Activated CD4-positive, alpha-beta T cell treated with anti-CD3 and anti-CD28 coated beads, Interleukin-2, amount 10 ng/mL, durations not matched to agents 24 days and 14 days (primary cell): ENCODE results near the gene FANCM. TPM values are rescaled to one million over a fixed set of nuclear protein-coding genes. Genes with fewer than 3 reads are reported as not detected.
A peak's percentile ranks its signal among the peaks of the same experiment; 100 is the strongest.
"Not testable (repeated sequence)": the region's sequence is repeated elsewhere in the genome, so short reads cannot be mapped to it uniquely, and the experiment has no call there.

Source experiments
- DNase-seq: peaks from one replicate; pipeline ENCODE4 v3.0.0; 2022
- H3K27ac Mint-ChIP-seq: one replicate; pipeline ENCODE4 v1.8.0; 2022; ENCODE audit warnings: mild to moderate bottlenecking, mixed read lengths
- H3K27me3 Mint-ChIP-seq: one replicate; pipeline ENCODE4 v1.8.0; 2022; ENCODE audit warnings: mixed read lengths
- H3K36me3 Mint-ChIP-seq: one replicate; pipeline ENCODE4 v1.8.0; 2022; ENCODE audit warnings: low read depth, mild to moderate bottlenecking, mixed read lengths
- H3K4me1 Mint-ChIP-seq: one replicate; pipeline ENCODE4 v1.8.0; 2021; ENCODE audit warnings: mixed read lengths
- H3K4me3 Mint-ChIP-seq: one replicate; pipeline ENCODE4 v1.8.0; 2022; ENCODE audit warnings: mild to moderate bottlenecking, moderate library complexity, mixed read lengths
- H3K9me3 Mint-ChIP-seq: one replicate; pipeline ENCODE4 v1.8.0; 2021; ENCODE audit warnings: mixed read lengths
- intact Hi-C: fragments of 100-400 bp; cut with micrococcal nuclease; formaldehyde crosslinking; loops from one replicate; pipeline ENCODE4 v1.15.1; 2023
- total RNA-seq: library from RNA; stranded (reverse); gene quantifications from 2 replicates; pipeline ENCODE4 v1.2.3, GENCODE V29; 2022

FANCM gene
- total RNA-seq, 1 donor from 2014 or later: 21.0 TPM

DNA sequence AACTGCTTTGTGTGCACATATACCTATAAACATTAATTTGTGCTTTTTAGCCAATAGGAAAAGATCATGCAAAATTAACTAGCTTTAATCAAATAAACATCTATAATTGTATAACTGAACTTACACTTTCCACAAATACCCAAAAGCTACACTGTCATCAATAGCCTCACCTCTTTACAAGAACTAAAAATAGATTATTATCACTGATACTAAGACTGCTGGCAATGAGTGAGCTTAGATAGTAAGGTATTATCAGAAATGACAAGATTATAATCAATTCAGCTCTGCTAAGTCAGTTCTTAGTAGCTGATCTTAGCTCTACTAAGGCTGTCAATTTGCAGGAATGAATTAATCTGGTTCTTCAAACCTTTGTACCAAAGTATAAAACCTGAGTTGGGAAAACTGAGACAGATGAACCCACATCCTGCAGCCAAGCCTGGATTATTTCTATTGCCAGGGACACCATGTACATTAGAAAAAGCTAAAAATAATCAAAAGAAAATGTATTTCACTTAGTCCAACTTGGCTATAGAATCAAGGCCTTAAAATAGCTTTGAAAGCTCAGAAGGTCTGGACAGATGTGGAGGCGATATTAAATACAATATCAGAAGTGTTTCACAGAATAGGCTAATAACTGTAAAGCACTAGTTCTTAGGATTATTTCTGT is 6.6 kb upstream of the FANCM start:
- Mint-ChIP-seq H3K27me3 (no peaks in the 10 kb centered on the region), H3K4me1 (peaks cover 17% of the 10 kb centered on the region), H3K36me3 (peaks cover 16% of the 10 kb centered on the region), H3K27ac (no peak overlapping the region), H3K9me3 (no peaks in the 10 kb centered on the region), H3K4me3 (no peak overlapping the region)
- no peak for DNase-seq
- intact Hi-C loops: no loop called here

DNA sequence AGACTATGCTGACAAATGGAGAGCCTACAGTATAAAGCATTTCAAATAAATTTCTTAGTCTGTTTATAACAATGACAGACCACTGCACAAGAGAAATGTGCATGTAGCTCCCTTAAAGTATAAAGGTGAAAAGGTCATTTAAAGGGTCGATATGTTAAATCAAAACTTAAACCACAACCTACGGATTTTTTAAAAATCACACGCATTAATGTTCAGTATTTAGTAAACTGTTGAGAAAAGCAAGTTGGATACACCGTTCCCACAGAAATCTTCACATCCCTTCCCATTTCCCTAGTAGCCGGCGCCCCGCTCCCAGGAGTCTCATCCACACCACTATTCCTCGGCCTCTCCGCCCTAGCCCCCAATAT is 2.1 kb upstream of the FANCM start:
- no peaks in the 10 kb centered on the region for H3K9me3 Mint-ChIP-seq
- no peaks in the 10 kb centered on the region for H3K27me3 Mint-ChIP-seq
- no peak for DNase-seq
- intact Hi-C loops: loop anchor here (1.0 to 2.0 kb wide), 7 partner anchors 19 to 236 kb away; partner anchors contain the start of genes KLHL28 and PRPF39
- H3K27ac Mint-ChIP-seq: peak overlapping the region; percentile 96
- peaks cover 7% of the 10 kb centered on the region for H3K36me3 Mint-ChIP-seq
- peaks cover 25% of the 10 kb centered on the region for H3K4me1 Mint-ChIP-seq
- H3K4me3 Mint-ChIP-seq: peak overlapping the region; percentile 98

DNA sequence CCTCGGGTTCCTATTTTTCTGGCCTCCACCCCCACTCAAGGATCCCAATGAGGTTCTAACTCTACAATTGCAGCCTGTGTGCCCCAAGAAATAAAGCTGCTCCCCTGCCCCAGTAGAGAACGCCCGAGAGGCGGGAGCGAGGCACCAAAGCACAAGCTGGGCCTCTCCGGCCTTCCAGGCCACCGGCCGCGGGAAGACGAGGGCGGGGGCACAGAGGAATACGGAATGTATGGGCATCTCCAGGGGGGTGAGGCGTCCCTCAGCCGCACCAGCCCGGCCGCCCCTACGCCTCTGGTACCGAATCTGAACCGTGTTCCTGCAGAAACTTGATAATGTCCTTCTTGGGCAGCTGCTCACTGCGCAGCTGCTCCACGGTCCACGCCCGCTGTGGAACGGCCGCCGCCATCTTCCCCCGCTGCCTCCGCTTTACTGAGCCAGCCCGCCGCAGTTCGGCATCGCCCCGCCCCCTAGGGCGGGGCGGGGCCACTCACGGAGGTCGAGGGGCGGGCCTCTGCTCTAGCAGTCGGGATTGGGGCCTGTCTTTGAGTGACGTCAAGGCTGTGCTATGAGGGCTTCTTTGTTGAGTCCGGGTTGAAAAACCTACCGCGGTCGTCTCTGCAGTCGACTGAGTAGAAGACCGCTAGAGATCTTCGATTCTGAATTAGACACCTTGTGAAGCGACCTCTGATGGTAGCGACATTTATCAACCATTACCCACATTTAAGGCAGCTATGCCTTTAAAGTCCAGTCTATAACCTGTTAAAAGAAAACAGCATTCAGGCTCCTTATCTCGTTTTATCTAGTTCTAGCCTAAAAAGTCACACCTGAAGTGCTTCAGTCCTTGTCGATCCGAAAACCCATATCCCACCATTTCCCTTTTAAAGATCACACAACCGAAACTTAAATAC is 1.4 kb upstream of the FANCM start, which contains the start of gene FKBP3:
TSS of gene FKBP3 (minus strand) at position 431 of the 908 bp plus-strand sequence. CDS start at position 406, 25 bp downstream.
- H3K27ac Mint-ChIP-seq: peak within 1 kb of the TSS; percentile 96
- peak; percentile 97 for DNase-seq
- peaks cover 8% of the 10 kb centered on the region for H3K36me3 Mint-ChIP-seq
- H3K4me1 Mint-ChIP-seq: peaks cover 30% of the 10 kb centered on the region
- intact Hi-C loops: loop anchor here (1.0 to 2.0 kb wide), 7 partner anchors 20 to 237 kb away; partner anchors contain the start of genes KLHL28 and PRPF39
- no peaks in the 10 kb centered on the region for H3K27me3 Mint-ChIP-seq
- H3K9me3 Mint-ChIP-seq: no peaks in the 10 kb centered on the region
- H3K4me3 Mint-ChIP-seq: peak within 1 kb of the TSS; percentile 98

DNA sequence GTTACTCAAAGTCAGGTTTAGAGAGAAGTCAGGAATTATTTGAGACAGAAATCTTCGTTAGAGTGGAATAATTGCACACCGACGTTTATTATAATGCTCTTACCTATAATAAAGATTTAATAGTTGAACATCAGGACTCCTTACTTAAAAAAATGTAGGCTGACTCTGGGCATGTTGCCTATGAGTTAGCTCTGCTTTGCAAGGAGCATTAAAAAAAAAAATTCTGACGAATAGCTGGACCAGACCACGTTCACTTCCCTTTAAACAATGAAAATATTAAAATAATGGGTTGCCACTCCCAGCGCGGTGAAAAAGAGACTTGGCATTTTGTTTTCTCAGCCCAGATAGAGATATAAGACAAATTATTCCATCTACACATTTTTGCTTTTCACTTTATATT is 574 bp upstream of the FANCM start:
- Mint-ChIP-seq H3K27me3 (no peaks in the 10 kb centered on the region), H3K9me3 (no peaks in the 10 kb centered on the region), H3K36me3 (peaks cover 8% of the 10 kb centered on the region), H3K27ac (peak overlapping the region; percentile 96), H3K4me1 (peaks cover 32% of the 10 kb centered on the region), H3K4me3 (peak overlapping the region; percentile 98)
- no peak for DNase-seq
- intact Hi-C loops: loop anchor here (1.0 to 5.0 kb wide), 3 partner anchors 60 to 223 kb away; partner anchors contain the start of gene MIS18BP1

DNA sequence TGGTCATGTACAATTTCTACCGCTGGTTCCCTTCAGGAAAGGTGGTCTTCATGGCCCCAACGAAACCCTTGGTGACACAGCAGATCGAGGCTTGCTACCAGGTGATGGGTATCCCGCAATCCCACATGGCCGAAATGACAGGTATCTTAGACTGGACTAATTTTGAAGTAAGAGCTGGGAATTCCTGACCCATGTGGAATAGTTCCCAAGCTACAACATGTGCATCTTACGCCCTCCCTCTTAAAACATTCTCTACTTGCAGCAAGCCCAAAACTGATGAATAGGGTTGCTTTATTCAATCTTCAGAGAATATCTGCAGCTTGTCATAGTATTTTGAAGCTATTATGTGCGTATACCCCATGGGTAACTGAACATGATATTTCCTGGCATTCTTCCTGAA is 669 bp downstream of the FANCM start:
- no peak for DNase-seq
- peaks cover 31% of the 10 kb centered on the region for H3K4me1 Mint-ChIP-seq
- peak overlapping the region; percentile 96 for H3K27ac Mint-ChIP-seq
- no peaks in the 10 kb centered on the region for H3K27me3 Mint-ChIP-seq
- no peaks in the 10 kb centered on the region for H3K9me3 Mint-ChIP-seq
- peak overlapping the region; percentile 98 for H3K4me3 Mint-ChIP-seq
- peaks cover 9% of the 10 kb centered on the region for H3K36me3 Mint-ChIP-seq
- intact Hi-C loops: loop anchor here (5.0 kb wide), 1 partner anchor 224 kb away; no protein-coding TSS in a partner anchor

DNA sequence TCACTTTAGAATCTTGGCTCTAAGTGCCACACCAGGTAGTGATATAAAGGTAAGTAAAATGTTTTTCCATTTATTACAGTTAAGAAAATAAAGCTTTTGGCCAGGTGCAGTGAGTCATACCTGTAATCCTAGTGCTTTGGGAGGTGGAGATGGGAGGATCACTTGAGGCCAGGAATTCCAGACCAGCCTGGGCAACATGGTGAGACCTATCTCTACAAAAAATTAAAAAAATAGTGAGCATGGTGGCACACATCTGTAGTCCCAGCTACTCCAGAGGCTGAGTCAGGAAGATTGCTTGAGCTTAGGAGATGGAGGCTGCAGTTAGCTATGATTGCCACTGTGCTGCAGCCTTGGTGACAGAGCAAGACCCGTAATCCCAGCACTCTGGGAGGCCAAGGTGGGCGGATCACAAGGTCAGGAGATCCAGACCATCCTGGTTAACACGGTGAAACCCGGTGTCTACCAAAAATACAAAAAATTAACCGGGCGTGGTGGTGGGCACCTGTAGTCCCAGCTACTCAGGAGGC is 5.0 kb downstream of the FANCM start:
- H3K27me3 Mint-ChIP-seq: no peaks in the 10 kb centered on the region
- intact Hi-C loops: no loop called here
- no peaks in the 10 kb centered on the region for H3K9me3 Mint-ChIP-seq

DNA sequence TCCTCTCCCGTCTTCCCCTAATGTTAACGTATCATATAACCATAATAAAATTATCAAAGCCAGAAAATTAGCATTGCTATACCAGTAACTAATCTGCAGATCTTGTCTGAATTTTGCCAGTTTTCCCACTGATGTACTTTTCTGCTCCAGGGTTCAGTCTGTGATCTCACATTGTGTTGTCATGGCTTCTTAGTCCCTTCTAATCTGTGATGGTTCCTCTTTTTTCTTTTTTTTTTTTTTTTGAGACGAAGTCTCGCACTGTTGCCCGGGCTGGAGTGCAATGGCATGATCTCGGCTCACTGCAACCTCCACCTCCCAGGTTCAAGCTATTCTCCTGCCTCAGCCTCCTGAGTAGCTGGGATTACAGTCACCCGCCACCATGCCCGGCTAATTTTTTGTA is 6.4 kb downstream of the FANCM start:
- H3K9me3 Mint-ChIP-seq, H3K27ac Mint-ChIP-seq, DNase-seq, intact Hi-C loops, H3K27me3 Mint-ChIP-seq, H3K4me3 Mint-ChIP-seq: not testable (repeated sequence)
- Mint-ChIP-seq H3K36me3 (peaks cover 13% of the 10 kb centered on the region), H3K4me1 (peaks cover 36% of the 10 kb centered on the region)

More for the DNA sequence above, 5.0 kb downstream of the FANCM start:
- Mint-ChIP-seq H3K27ac (no peak overlapping the region), H3K4me1 (peaks cover 37% of the 10 kb centered on the region), H3K4me3 (no peak overlapping the region), H3K36me3 (peaks cover 13% of the 10 kb centered on the region)
- DNase-seq: no peak

DNA sequence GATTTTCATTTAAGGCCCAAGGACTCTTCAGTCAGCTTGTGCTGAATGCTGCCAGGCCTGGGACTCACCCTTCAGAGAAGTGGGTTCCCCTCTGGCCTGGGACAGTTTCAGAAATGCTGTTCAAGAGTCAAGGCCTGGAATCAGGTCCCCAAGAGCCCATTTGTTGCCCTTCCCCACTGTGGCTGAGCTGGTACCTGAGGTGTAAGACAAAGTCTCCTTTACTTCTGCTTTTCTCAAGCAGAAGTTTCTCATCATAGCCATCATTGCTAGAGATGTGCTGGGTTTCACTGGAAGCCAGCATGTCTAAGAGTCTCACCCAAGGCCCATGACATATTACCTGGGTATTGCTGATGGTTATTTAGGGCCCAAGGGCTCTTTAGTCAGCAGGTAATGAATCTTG is 8.9 kb downstream of the FANCM start:
- Mint-ChIP-seq H3K4me1 (peaks cover 19% of the 10 kb centered on the region), H3K4me3 (no peak overlapping the region), H3K36me3 (peaks cover 12% of the 10 kb centered on the region), H3K9me3 (no peaks in the 10 kb centered on the region), H3K27ac (peak overlapping the region; percentile 45), H3K27me3 (no peaks in the 10 kb centered on the region)
- intact Hi-C loops: no loop called here
- no peak for DNase-seq

DNA sequence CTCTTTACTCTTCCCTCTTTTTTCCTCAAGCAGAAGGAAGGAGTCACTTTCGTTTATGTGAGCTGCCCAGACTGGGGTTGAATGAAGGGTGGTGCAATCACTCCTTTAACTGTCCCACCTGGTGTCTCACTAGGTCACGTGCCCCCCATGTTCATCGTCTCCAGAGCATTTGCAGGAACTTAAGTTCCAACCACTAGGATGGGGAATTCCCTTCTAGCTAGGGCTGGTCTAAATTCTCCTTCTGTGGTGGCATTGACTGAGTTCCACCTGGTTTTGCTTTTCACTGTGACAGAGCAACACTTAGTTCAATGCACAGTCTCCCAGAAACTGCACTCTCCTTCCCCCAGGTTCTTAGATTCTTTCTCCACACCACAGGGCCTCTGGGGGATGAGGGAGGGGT is 9.5 kb downstream of the FANCM start:
- H3K4me1 Mint-ChIP-seq: peaks cover 17% of the 10 kb centered on the region
- no peak overlapping the region for H3K27ac Mint-ChIP-seq
- H3K27me3 Mint-ChIP-seq: no peaks in the 10 kb centered on the region
- H3K9me3 Mint-ChIP-seq: no peaks in the 10 kb centered on the region
- no peak overlapping the region for H3K4me3 Mint-ChIP-seq
- peaks cover 14% of the 10 kb centered on the region for H3K36me3 Mint-ChIP-seq
- DNase-seq: no peak
- intact Hi-C loops: no loop called here

DNA sequence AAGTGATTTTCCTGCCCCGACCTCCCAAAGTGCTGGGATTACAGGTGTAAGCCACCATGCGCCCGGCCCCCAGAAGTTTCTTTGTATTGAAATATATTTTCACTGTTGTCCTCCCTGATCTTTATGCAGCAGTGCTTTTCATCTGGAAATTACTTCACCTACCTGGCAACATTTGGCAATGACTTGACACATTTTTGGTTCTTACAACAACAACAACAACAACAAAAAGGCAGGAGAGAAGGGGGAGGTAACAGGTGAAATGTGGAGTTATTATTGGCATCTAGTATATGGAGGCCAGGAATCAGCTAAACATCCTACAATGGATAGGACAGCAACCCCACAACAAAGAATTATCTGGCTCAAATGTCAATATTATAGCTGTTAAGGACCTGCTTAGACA is 13.9 kb downstream of the FANCM start:
- intact Hi-C loops: no loop called here
- no peaks in the 10 kb centered on the region for H3K9me3 Mint-ChIP-seq
- no peaks in the 10 kb centered on the region for H3K27me3 Mint-ChIP-seq
- no peak overlapping the region for H3K4me3 Mint-ChIP-seq
- DNase-seq: no peak
- H3K36me3 Mint-ChIP-seq: peaks cover 9% of the 10 kb centered on the region
- no peak overlapping the region for H3K27ac Mint-ChIP-seq
- H3K4me1 Mint-ChIP-seq: peaks cover 8% of the 10 kb centered on the region

DNA sequence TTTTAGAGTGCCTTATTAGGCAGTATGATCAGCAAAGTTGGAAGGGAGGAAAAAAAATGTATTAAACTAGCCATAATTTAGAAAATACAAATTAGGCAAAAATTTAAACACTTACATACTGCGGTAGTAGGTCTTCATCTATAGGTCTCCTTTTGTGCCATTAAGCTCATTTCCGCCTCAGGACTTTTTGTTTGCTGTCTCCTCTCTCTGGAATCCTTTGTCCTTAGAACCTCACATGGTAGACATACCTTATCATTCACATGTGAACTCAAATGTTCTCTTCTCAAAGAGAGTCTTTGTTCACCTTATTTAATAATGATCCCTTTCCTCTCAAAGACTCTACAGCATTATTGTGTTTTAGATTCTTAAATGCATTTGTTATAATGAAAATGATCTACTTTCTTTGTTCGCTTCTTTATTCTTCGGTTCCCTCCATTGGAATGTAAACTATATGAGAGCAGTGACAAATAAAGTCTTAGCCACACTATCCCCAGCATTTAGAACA is 14.7 kb downstream of the FANCM start:
- no peaks in the 10 kb centered on the region for H3K27me3 Mint-ChIP-seq
- no peak overlapping the region for H3K4me3 Mint-ChIP-seq
- no peak overlapping the region for H3K27ac Mint-ChIP-seq
- peaks cover under 1% of the 10 kb centered on the region for H3K4me1 Mint-ChIP-seq
- DNase-seq: no peak
- no peaks in the 10 kb centered on the region for H3K9me3 Mint-ChIP-seq
- intact Hi-C loops: no loop called here
- H3K36me3 Mint-ChIP-seq: peaks cover 6% of the 10 kb centered on the region

DNA sequence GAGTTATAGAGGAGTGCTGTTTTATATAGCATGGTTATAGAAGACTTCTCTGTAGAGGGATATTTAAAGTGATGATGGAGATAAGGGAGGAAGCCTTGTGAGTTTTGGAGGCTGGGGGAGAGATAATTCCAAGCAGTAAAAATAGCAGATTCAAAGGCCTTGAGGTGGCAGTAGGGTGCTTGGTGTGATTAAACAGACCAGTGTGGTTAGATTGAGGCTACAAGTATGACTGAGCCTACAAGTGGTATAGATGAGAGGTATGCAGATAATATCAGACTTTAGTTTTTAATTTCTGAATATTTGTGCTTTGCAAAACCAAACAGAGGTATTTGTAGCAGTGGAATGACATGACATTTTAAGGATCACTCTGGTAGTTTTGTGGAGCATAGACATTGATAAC is 20.3 kb downstream of the FANCM start:
- Mint-ChIP-seq H3K36me3 (peaks cover 4% of the 10 kb centered on the region), H3K27ac (no peak overlapping the region), H3K4me1 (peaks cover 8% of the 10 kb centered on the region), H3K27me3 (no peaks in the 10 kb centered on the region), H3K4me3 (no peak overlapping the region), H3K9me3 (no peaks in the 10 kb centered on the region)
- DNase-seq: no peak
- intact Hi-C loops: no loop called here

DNA sequence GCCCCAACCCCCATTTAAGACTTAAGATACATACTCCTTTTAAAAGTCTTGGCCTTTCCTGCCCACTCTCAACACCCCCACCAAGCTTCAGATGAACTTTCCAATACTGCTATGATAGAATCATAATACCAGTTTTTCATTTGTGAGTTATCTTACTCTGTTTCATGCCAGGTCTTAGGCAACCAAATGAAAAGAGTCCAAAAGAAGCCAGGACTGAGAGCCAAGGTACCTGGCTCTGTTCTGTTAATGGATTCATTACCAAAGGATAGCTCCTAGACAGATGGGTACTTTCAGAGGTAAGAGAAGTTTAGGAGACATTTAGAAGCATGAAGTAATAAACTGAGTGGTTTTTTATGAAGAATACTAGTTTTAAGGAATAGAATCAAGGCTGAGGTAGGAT is 34.2 kb downstream of the FANCM start:
- DNase-seq: no peak
- Mint-ChIP-seq H3K4me3 (no peak overlapping the region), H3K4me1 (no peaks in the 10 kb centered on the region), H3K9me3 (no peaks in the 10 kb centered on the region), H3K27me3 (no peaks in the 10 kb centered on the region), H3K27ac (no peak overlapping the region), H3K36me3 (peaks cover 17% of the 10 kb centered on the region)
- intact Hi-C loops: no loop called here

DNA sequence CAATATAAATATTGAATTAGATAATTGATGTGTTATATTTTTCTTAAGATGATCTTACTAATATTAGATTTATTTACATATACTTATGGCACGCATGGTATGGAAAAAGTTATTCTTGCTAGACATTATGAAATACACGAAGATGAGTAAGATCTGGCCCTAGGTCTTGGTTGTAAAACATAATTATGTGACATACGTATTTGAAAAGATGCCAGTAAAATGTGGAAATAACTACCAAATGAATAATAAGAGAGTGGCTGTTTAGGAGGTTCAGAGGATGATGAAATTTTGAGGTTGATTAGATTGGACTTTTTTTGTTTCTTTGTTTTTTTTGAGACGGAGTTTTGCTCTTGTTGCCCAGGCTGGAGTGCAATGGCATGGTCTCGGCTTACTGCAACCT is 41.3 kb downstream of the FANCM start:
- Mint-ChIP-seq H3K9me3 (no peaks in the 10 kb centered on the region), H3K4me1 (no peaks in the 10 kb centered on the region), H3K27me3 (no peaks in the 10 kb centered on the region), H3K36me3 (peaks cover 5% of the 10 kb centered on the region), H3K4me3 (no peak overlapping the region), H3K27ac (no peak overlapping the region)
- no peak for DNase-seq
- intact Hi-C loops: no loop called here
